Measurements from ENCODE around the gene MDM1. TPM values are rescaled to one million over a fixed set of nuclear protein-coding genes. Genes with fewer than 3 reads are reported as not detected.

The MDM1 gene
- polyA plus RNA-seq, 2 donors: 4.8 to 8.2 TPM

GRCh38 chr12:68281322-68282077 is 50.7 kb downstream of the MDM1 start:
- H3K27me3 ChIP-seq (ENCODE audit: control insufficient read depth in 1 of 2, insufficient read depth in 2 of 2, low read length in 2 of 2): no peaks in the 10 kb centered on the region
- 92 to 95% methylated on average over 4 of the region's 4 CpGs for WGBS, 2 donors
- no peaks in the 10 kb centered on the region for H3K9me3 ChIP-seq (ENCODE audit: control insufficient read depth in 2 of 2, insufficient read depth in 1 of 2, low read depth in 1 of 2, low read length in 1 of 2)
- no peak overlapping the region for H3K4me3 ChIP-seq (ENCODE audit: low read depth in 1 of 2, low read length in 2 of 2)
- no peak overlapping the region for H3K27ac ChIP-seq (ENCODE audit: low read depth in 2 of 2, low read length in 1 of 2)
- peaks cover 0 to 2% of the 10 kb centered on the region in 2 donors for H3K4me1 ChIP-seq (ENCODE audit: control insufficient read depth in 2 of 2, insufficient read depth in 2 of 2, low read length in 1 of 2)
- no peaks in the 10 kb centered on the region for H3K36me3 ChIP-seq (ENCODE audit: control insufficient read depth in 2 of 2, insufficient read depth in 2 of 2, low read length in 1 of 2)

DNA sequence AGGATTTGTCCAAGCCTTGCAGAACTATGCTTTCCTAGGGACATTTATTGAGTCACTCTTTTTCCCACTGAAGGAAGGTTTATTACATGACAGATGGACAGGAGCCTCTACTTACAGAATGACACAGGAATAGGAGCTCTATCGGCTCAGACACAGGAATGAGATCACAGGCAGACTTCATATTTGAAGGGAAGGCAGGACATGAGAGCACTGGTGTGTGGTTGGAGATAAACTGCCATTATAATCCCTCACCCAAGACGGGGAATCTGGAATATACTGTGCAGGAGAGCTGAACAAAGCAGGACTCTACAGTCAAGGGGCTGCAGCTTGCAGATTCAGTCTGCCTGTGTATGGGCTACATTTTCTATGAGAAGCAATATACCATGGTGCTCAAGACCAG is 51.9 kb downstream of the MDM1 start:
- Histone ChIP-seq H3K27me3 (ENCODE audit: control insufficient read depth in 1 of 2, insufficient read depth in 2 of 2, low read length in 2 of 2) (no peaks in the 10 kb centered on the region), H3K4me1 (ENCODE audit: control insufficient read depth in 2 of 2, insufficient read depth in 2 of 2, low read length in 1 of 2) (peaks cover 0 to 2% of the 10 kb centered on the region in 2 donors), H3K9me3 (ENCODE audit: control insufficient read depth in 2 of 2, insufficient read depth in 1 of 2, low read depth in 1 of 2, low read length in 1 of 2) (no peaks in the 10 kb centered on the region), H3K4me3 (ENCODE audit: low read depth in 1 of 2, low read length in 2 of 2) (no peak overlapping the region), H3K36me3 (ENCODE audit: control insufficient read depth in 2 of 2, insufficient read depth in 2 of 2, low read length in 1 of 2) (no peaks in the 10 kb centered on the region), H3K27ac (ENCODE audit: low read depth in 2 of 2, low read length in 1 of 2) (no peak overlapping the region)
- WGBS, 2 donors: 91 to 94% methylated on average over 2 of the region's 2 CpGs

DNA sequence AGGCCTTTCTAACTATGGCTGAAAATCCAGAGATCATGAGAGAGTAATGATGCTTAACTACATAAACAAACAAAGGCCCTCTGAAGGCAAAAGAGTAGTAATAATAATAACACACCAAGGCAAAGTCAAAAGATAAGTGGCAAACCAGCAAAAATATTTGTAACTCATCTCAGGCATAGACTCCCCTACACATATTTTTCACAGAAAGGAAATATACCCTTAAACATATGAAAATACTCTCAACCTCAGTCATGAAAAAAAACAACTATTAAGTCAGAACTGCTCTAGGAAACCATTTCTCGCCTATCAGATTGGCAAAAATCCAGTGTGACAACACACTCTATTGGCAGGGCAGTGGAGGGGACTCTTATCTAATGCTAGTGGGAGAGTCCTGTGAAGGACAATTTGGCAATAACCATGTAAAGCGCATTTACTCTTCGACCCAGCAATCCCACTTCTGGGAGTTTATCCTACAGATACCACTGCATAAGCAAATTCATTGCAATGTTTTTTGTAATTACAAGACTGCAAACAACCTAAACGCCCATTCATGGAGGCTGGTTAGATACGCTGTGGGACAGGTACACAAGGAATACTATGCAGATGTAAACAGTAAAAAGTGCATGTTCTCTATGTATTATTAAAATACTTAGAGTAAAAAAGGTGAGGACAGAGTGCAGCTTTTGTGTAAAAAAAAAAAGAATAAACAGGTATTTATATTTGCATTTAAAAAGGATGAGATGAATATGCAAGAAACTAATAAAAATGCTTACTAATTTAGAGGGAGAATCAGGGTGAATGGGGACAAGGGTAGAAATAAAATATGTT is 52.7 kb downstream of the MDM1 start:
- H3K36me3 ChIP-seq (ENCODE audit: control insufficient read depth in 2 of 2, insufficient read depth in 2 of 2, low read length in 1 of 2): no peaks in the 10 kb centered on the region
- no peaks in the 10 kb centered on the region for H3K27me3 ChIP-seq (ENCODE audit: control insufficient read depth in 1 of 2, insufficient read depth in 2 of 2, low read length in 2 of 2)
- H3K4me3 ChIP-seq (ENCODE audit: low read depth in 1 of 2, low read length in 2 of 2): no peak overlapping the region
- whole genome bisulfite sequencing, 2 donors: 72 to 85% methylated on average over 5 of the region's 5 CpGs
- H3K27ac ChIP-seq (ENCODE audit: low read depth in 2 of 2, low read length in 1 of 2): no peak overlapping the region
- no peaks in the 10 kb centered on the region for H3K9me3 ChIP-seq (ENCODE audit: control insufficient read depth in 2 of 2, insufficient read depth in 1 of 2, low read depth in 1 of 2, low read length in 1 of 2)
- H3K4me1 ChIP-seq (ENCODE audit: control insufficient read depth in 2 of 2, insufficient read depth in 2 of 2, low read length in 1 of 2): peaks cover 0 to 2% of the 10 kb centered on the region in 2 donors

DNA sequence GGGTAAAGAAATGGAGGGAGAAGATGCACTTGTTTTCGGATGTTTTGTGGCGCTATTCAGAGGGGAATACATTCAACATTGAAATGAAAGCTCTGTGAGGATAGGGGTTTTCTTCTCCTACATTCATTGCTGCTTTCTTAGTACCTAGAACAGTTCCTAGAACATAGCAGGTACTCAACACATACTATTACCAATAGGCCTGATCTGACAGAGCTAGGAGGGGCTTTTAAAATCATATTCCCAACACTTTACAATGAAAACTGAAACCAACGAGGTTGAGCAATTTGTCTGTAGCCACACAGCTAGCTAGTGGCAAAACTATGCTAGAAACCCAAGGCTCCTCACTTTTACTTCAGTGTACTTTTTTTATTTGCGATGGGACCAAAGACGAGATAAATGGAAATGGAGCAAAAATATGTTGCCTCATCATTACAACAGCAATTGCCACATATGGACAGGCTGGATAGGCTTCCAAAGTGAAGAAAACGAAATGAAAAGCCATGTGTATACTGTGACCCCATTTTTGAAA is 55.7 kb downstream of the MDM1 start:
- 90 to 91% methylated on average over 6 of the region's 6 CpGs for WGBS, 2 donors
- H3K9me3 ChIP-seq (ENCODE audit: control insufficient read depth in 2 of 2, insufficient read depth in 1 of 2, low read depth in 1 of 2, low read length in 1 of 2): no peaks in the 10 kb centered on the region
- H3K36me3 ChIP-seq (ENCODE audit: control insufficient read depth in 2 of 2, insufficient read depth in 2 of 2, low read length in 1 of 2): no peaks in the 10 kb centered on the region
- no peaks in the 10 kb centered on the region for H3K27me3 ChIP-seq (ENCODE audit: control insufficient read depth in 1 of 2, insufficient read depth in 2 of 2, low read length in 2 of 2)
- H3K4me1 ChIP-seq (ENCODE audit: control insufficient read depth in 2 of 2, insufficient read depth in 2 of 2, low read length in 1 of 2): peaks cover 0 to 2% of the 10 kb centered on the region in 2 donors
- H3K27ac ChIP-seq (ENCODE audit: low read depth in 2 of 2, low read length in 1 of 2): no peak overlapping the region
- H3K4me3 ChIP-seq (ENCODE audit: low read depth in 1 of 2, low read length in 2 of 2): no peak overlapping the region

DNA sequence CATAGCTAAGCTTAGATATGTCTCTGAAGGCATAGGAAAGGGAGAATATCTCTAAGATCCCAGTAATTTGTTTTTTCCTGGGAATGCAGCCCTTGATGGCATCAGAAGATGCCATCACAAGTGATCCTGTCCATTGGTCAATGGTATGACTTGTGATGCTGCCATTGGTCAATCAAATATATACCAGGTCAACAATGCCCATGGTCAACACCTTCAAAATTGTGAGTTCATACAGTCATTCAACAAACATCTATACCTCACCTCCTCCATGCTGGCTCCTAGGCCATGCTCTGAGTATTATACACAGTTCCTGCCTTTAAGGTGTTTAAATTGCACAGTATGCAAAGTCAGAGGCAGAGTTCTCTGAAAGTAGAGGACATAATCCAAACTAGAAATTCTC is 59.4 kb downstream of the MDM1 start:
- no peaks in the 10 kb centered on the region for H3K9me3 ChIP-seq (ENCODE audit: control insufficient read depth in 2 of 2, insufficient read depth in 1 of 2, low read depth in 1 of 2, low read length in 1 of 2)
- H3K27ac ChIP-seq (ENCODE audit: low read depth in 2 of 2, low read length in 1 of 2): no peak overlapping the region
- H3K27me3 ChIP-seq (ENCODE audit: control insufficient read depth in 1 of 2, insufficient read depth in 2 of 2, low read length in 2 of 2): no peaks in the 10 kb centered on the region
- peaks cover 0 to under 1% of the 10 kb centered on the region in 2 donors for H3K4me1 ChIP-seq (ENCODE audit: control insufficient read depth in 2 of 2, insufficient read depth in 2 of 2, low read length in 1 of 2)
- H3K36me3 ChIP-seq (ENCODE audit: control insufficient read depth in 2 of 2, insufficient read depth in 2 of 2, low read length in 1 of 2): no peaks in the 10 kb centered on the region
- no peak overlapping the region for H3K4me3 ChIP-seq (ENCODE audit: low read depth in 1 of 2, low read length in 2 of 2)

DNA sequence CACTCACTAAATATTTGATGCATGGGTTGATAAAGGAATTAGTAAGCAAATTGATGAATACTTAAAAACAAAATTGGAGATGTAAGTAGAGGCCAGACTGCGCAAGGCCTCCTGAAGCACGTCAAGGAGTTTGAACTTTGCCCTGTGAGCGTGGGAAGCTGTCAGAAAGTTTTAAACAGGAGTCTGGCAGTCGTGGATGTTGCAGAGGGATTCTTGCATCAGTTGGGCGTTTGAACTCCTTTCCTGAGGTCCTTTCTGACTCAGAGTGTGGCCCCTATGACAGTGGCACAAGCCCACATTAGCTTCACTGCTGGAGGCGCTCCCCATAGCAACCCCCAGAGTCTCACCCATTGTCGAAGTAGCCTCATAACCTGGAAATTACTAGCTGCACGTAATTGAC is 60.8 kb downstream of the MDM1 start:
- no peaks in the 10 kb centered on the region for H3K4me1 ChIP-seq (ENCODE audit: control insufficient read depth in 2 of 2, insufficient read depth in 2 of 2, low read length in 1 of 2)
- H3K36me3 ChIP-seq (ENCODE audit: control insufficient read depth in 2 of 2, insufficient read depth in 2 of 2, low read length in 1 of 2): no peaks in the 10 kb centered on the region

DNA sequence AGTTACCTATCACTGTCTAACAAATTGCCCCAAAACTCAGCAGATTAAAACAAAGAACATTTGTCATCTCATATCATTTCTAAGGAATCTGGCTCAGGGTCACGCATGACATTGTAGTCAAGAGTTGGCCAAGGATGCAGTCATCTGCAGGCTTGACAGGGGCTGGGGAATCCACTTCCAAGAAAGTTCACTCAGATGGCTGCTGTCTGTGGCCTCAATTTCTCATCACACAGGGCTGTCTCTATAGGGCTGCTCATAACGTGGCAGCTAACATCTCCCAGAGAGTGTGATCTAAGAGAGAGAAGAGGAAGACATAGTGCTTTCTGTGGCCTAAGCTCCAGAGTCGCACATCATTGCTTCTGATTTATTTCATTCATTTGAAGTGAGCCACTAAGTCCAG is 61.8 kb downstream of the MDM1 start:
- Histone ChIP-seq H3K27ac (ENCODE audit: low read depth in 2 of 2, low read length in 1 of 2) (no peak overlapping the region), H3K9me3 (ENCODE audit: control insufficient read depth in 2 of 2, insufficient read depth in 1 of 2, low read depth in 1 of 2, low read length in 1 of 2) (no peaks in the 10 kb centered on the region), H3K27me3 (ENCODE audit: control insufficient read depth in 1 of 2, insufficient read depth in 2 of 2, low read length in 2 of 2) (no peaks in the 10 kb centered on the region), H3K4me3 (ENCODE audit: low read depth in 1 of 2, low read length in 2 of 2) (no peak overlapping the region), H3K4me1 (ENCODE audit: control insufficient read depth in 2 of 2, insufficient read depth in 2 of 2, low read length in 1 of 2) (no peaks in the 10 kb centered on the region), H3K36me3 (ENCODE audit: control insufficient read depth in 2 of 2, insufficient read depth in 2 of 2, low read length in 1 of 2) (no peaks in the 10 kb centered on the region)
- WGBS, 2 donors: 88 to 91% methylated on average over 3 of the region's 3 CpGs

More for the DNA sequence above, 60.8 kb downstream of the MDM1 start:
- no peaks in the 10 kb centered on the region for H3K27me3 ChIP-seq (ENCODE audit: control insufficient read depth in 1 of 2, insufficient read depth in 2 of 2, low read length in 2 of 2)
- no peak overlapping the region for H3K4me3 ChIP-seq (ENCODE audit: low read depth in 1 of 2, low read length in 2 of 2)
- 61 to 68% methylated on average over 8 of the region's 8 CpGs for WGBS, 2 donors
- no peak overlapping the region for H3K27ac ChIP-seq (ENCODE audit: low read depth in 2 of 2, low read length in 1 of 2)
- H3K9me3 ChIP-seq (ENCODE audit: control insufficient read depth in 2 of 2, insufficient read depth in 1 of 2, low read depth in 1 of 2, low read length in 1 of 2): no peaks in the 10 kb centered on the region

DNA sequence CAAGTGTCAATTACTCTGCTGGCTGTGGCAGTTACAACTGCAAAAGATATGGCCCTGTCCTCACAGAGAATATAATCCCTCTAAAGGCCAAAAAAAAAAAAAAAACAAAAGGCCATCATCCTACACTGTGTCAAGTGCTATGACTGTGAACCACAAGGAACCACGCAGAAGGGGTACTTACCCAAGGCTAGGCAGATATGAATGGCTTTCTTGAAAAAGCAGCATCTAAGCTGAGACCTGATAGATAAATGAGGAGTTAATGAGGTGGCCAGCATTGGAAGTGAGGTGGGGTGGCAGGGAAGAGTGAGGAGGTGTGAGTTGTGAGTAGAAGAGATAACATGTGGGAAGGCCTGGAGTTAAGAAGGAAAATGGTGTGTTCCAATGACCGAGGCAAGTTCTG is 62.4 kb downstream of the MDM1 start:
- Histone ChIP-seq H3K4me1 (ENCODE audit: control insufficient read depth in 2 of 2, insufficient read depth in 2 of 2, low read length in 1 of 2) (no peaks in the 10 kb centered on the region), H3K4me3 (ENCODE audit: low read depth in 1 of 2, low read length in 2 of 2) (no peak overlapping the region), H3K27ac (ENCODE audit: low read depth in 2 of 2, low read length in 1 of 2) (no peak overlapping the region), H3K27me3 (ENCODE audit: control insufficient read depth in 1 of 2, insufficient read depth in 2 of 2, low read length in 2 of 2) (no peaks in the 10 kb centered on the region), H3K36me3 (ENCODE audit: control insufficient read depth in 2 of 2, insufficient read depth in 2 of 2, low read length in 1 of 2) (no peaks in the 10 kb centered on the region), H3K9me3 (ENCODE audit: control insufficient read depth in 2 of 2, insufficient read depth in 1 of 2, low read depth in 1 of 2, low read length in 1 of 2) (no peaks in the 10 kb centered on the region)
- 89 to 96% methylated on average over 2 of the region's 2 CpGs for WGBS, 2 donors

- H3K4me1 ChIP-seq (ENCODE audit: control insufficient read depth in 2 of 2, insufficient read depth in 2 of 2, low read length in 1 of 2): no peaks in the 10 kb centered on the region
Measured at GRCh38 chr12:68268967-68269366, 63.2 kb downstream of the MDM1 start.

More at GRCh38 chr12:68268967-68269366, 63.2 kb downstream of the MDM1 start:
- Histone ChIP-seq H3K4me3 (ENCODE audit: low read depth in 1 of 2, low read length in 2 of 2) (no peak overlapping the region), H3K27me3 (ENCODE audit: control insufficient read depth in 1 of 2, insufficient read depth in 2 of 2, low read length in 2 of 2) (no peaks in the 10 kb centered on the region), H3K27ac (ENCODE audit: low read depth in 2 of 2, low read length in 1 of 2) (no peak overlapping the region), H3K9me3 (ENCODE audit: control insufficient read depth in 2 of 2, insufficient read depth in 1 of 2, low read depth in 1 of 2, low read length in 1 of 2) (no peaks in the 10 kb centered on the region), H3K36me3 (ENCODE audit: control insufficient read depth in 2 of 2, insufficient read depth in 2 of 2, low read length in 1 of 2) (no peaks in the 10 kb centered on the region)

Data from esophagus (tissue), 2 donors.